Activated naive CD8-positive, alpha-beta T cell treated with anti-CD3 and anti-CD28 coated beads, Interleukin-2, amount 50 U/mL, for 16 hours (primary cell): ENCODE results near the gene MBP.

ENCODE experiments used
- DNase-seq: peaks from one replicate; pipeline ENCODE4 v3.0.0-alpha.2; 2020; ENCODE audit warnings: low read depth, low spot score

MBP gene

GRCh38 chr18:77066101-77066500, 66.5 kb downstream of the MBP start:
- no peak for DNase-seq

GRCh38 chr18:77065221-77065981, 67.2 kb downstream of the MBP start:
- DNase-seq: no peak

- DNase-seq: peak; percentile 43
These were observed 69.3 kb downstream of the MBP start for GRCh38 chr18:77063260-77063659.

- DNase-seq: peak; percentile 32
These were observed 70.0 kb downstream of the MBP start for GRCh38 chr18:77062518-77063003.

- no peak for DNase-seq
These were observed 70.6 kb downstream of the MBP start for GRCh38 chr18:77061946-77062517.

- no peak for DNase-seq
These were observed 71.2 kb downstream of the MBP start for GRCh38 chr18:77061281-77061945.

- DNase-seq: no peak
These were observed 72.4 kb downstream of the MBP start for GRCh38 chr18:77060151-77060550.

- DNase-seq: no peak
These were observed 73.2 kb downstream of the MBP start for GRCh38 chr18:77059294-77059916.

- no peak for DNase-seq
These were observed 74.2 kb downstream of the MBP start for GRCh38 chr18:77058290-77058835.

- DNase-seq: no peak
These were observed 75.6 kb downstream of the MBP start for GRCh38 chr18:77057006-77057395.

GRCh38 chr18:77056344-77057005, 76.1 kb downstream of the MBP start:
- DNase-seq: no peak

- DNase-seq: no peak
These were observed 76.9 kb downstream of the MBP start for GRCh38 chr18:77055429-77056300.

GRCh38 chr18:77054606-77055428, 77.8 kb downstream of the MBP start:
- peak; percentile 34 for DNase-seq

GRCh38 chr18:77054288-77054605, 78.3 kb downstream of the MBP start:
- DNase-seq: no peak

- no peak for DNase-seq
These were observed 78.8 kb downstream of the MBP start for GRCh38 chr18:77053616-77054287.

GRCh38 chr18:77052983-77053309, 79.6 kb downstream of the MBP start:
- no peak for DNase-seq

- no peak for DNase-seq
These were observed 80.1 kb downstream of the MBP start for GRCh38 chr18:77052297-77052982.

- no peak for DNase-seq
These were observed 80.8 kb downstream of the MBP start for GRCh38 chr18:77051581-77052296.
